Measurements from ENCODE around the gene CLEC4D.
"Not testable (repeated sequence)": the region's sequence is repeated elsewhere in the genome, so short reads cannot be mapped to it uniquely, and the experiment has no call there.

Gene CLEC4D

GRCh38 chr12:8513256-8513655 is at the start of gene CLEC4D:
Gene CLEC4D, plus strand, starts transcription at chr12:8513503. Its CDS starts 230 bp downstream, at chr12:8513733.
- Mint-ChIP-seq H3K4me3 (no peak within 1 kb of the TSS), H3K9me3 (no peaks in the 10 kb centered on the region), H3K27ac (ENCODE audit: low read depth) (peak within 1 kb of the TSS; percentile 6), H3K36me3 (ENCODE audit: insufficient read depth) (no peaks in the 10 kb centered on the region), H3K4me1 (no peaks in the 10 kb centered on the region), H3K27me3 (peaks cover 86% of the 10 kb centered on the region)
- DNase-seq (ENCODE audit: low spot score in 2 of 2) (no peak), ATAC-seq (replicated peaks; ENCODE audit: extremely low read depth, poor library complexity, severe bottlenecking) (no peak)

- ATAC-seq (replicated peaks; ENCODE audit: extremely low read depth, poor library complexity, severe bottlenecking), result no peak
- Mint-ChIP-seq H3K4me3 (no peak overlapping the region), H3K27ac (ENCODE audit: low read depth) (no peak overlapping the region), H3K36me3 (ENCODE audit: insufficient read depth) (no peaks in the 10 kb centered on the region), H3K4me1 (no peaks in the 10 kb centered on the region), H3K27me3 (peaks cover 55% of the 10 kb centered on the region), H3K9me3 (no peaks in the 10 kb centered on the region)
- no peak for DNase-seq (ENCODE audit: low spot score in 2 of 2)
These were observed 47.9 kb upstream of the CLEC4D start for GRCh38 chr12:8465301-8465996.

GRCh38 chr12:8466241-8466640 is 47.1 kb upstream of the CLEC4D start:
- H3K36me3 Mint-ChIP-seq (ENCODE audit: insufficient read depth), result no peaks in the 10 kb centered on the region
- DNase-seq (ENCODE audit: low spot score in 2 of 2) (no peak), ATAC-seq (replicated peaks; ENCODE audit: extremely low read depth, poor library complexity, severe bottlenecking) (no peak)
- no peaks in the 10 kb centered on the region for H3K4me1 Mint-ChIP-seq
- H3K27me3 Mint-ChIP-seq, result peaks cover 55% of the 10 kb centered on the region
- no peak overlapping the region for H3K27ac Mint-ChIP-seq (ENCODE audit: low read depth)
- no peaks in the 10 kb centered on the region for H3K9me3 Mint-ChIP-seq
- no peak overlapping the region for H3K4me3 Mint-ChIP-seq

DNA sequence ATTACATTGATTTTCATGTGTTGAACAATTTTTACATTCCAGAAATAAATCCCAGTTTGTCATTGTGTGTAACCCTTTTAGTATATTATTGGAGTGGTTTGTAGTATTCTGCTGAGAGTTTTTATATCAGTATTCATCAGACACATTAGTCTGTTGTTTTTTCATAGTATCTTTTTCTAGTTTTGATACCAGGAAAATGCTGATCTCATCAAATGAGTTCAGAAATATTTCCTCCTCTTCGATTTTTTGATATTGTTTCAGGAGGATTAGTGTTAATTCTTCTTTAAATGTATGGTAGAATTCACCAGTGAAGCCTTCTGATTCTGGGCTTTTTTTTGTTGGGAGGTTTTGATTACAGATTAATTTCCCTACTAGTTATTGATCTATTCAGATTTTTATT is 42.2 kb upstream of the CLEC4D start:
- H3K4me1 Mint-ChIP-seq, result no peaks in the 10 kb centered on the region
- H3K4me3 Mint-ChIP-seq, result no peak overlapping the region
- H3K27me3 Mint-ChIP-seq, result peaks cover 99% of the 10 kb centered on the region
- no peak overlapping the region for H3K27ac Mint-ChIP-seq (ENCODE audit: low read depth)
- no peak for ATAC-seq (replicated peaks; ENCODE audit: extremely low read depth, poor library complexity, severe bottlenecking)
- no peak for DNase-seq (ENCODE audit: low spot score in 2 of 2)
- peaks cover 1% of the 10 kb centered on the region for H3K36me3 Mint-ChIP-seq (ENCODE audit: insufficient read depth)
- no peaks in the 10 kb centered on the region for H3K9me3 Mint-ChIP-seq

DNA sequence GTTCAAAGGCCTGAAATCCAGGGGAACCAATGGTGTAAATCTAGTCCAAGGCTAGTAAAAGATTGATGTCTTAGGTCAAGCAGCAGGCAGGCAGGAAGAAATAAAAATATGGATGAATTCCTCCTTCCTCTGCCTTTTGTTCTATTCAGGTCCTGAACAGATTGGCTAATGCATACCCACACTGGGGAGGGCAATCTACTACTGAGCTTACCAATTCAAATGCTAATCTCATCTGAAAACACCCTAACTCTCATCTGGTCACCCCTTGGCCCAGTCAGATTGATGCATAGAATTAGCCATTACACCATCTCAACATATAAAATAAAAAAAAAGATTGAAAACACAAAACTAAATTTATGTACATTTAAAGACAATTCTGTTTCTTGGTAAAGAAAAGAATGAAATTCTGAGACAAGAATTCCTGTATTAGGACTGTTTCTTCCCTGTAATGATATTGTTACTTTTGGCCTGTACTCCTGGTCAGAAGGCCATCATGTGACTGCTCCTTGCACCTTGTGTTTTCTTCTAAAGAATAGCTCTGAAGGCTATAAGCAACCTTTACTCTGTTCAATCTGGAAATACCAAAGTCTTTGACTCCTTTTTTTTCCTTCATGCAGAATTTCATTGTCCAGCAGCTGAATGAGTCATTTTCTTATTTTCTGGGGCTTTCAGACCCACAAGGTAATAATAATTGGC is 37.6 kb upstream of the CLEC4D start:
- no peak for ATAC-seq (replicated peaks; ENCODE audit: extremely low read depth, poor library complexity, severe bottlenecking)
- no peak for DNase-seq (ENCODE audit: low spot score in 2 of 2)
- no peak overlapping the region for H3K4me3 Mint-ChIP-seq
- H3K9me3 Mint-ChIP-seq, result no peaks in the 10 kb centered on the region
- no peaks in the 10 kb centered on the region for H3K4me1 Mint-ChIP-seq
- H3K36me3 Mint-ChIP-seq (ENCODE audit: insufficient read depth), result peaks cover 1% of the 10 kb centered on the region
- H3K27ac Mint-ChIP-seq (ENCODE audit: low read depth), result no peak overlapping the region
- H3K27me3 Mint-ChIP-seq, result peaks cover 64% of the 10 kb centered on the region

DNA sequence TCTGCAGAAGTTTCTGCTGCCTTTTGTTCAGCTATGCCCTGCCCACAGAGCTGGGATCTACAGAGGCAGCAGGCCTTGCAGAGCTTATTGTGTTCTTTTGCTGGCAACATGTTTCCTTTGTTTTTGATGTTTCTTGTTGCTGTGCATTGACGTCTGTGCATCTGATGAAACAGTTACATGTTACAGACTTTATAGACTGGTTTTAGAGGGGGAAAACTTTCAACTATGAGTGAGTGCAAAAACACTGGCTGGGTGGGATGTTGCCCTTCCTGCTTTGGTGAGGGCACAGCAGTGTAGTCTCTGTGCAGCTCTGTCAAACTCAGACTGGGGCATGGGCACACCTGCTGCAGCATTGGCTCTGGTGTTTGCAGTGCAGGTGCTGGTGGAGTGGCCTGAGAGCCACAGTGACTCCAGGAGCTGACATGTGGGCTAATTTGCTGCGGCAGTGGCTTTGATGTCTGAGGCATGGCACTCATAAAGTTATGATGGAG is 30.7 kb upstream of the CLEC4D start:
- peaks cover 10% of the 10 kb centered on the region for H3K4me1 Mint-ChIP-seq
- no peak overlapping the region for H3K27ac Mint-ChIP-seq (ENCODE audit: low read depth)
- DNase-seq (ENCODE audit: low spot score in 2 of 2) (no peak), ATAC-seq (replicated peaks; ENCODE audit: extremely low read depth, poor library complexity, severe bottlenecking) (no peak)
- H3K4me3 Mint-ChIP-seq, result no peak overlapping the region
- H3K9me3 Mint-ChIP-seq, result no peaks in the 10 kb centered on the region
- H3K27me3 Mint-ChIP-seq, result peaks cover 57% of the 10 kb centered on the region
- no peaks in the 10 kb centered on the region for H3K36me3 Mint-ChIP-seq (ENCODE audit: insufficient read depth)

DNA sequence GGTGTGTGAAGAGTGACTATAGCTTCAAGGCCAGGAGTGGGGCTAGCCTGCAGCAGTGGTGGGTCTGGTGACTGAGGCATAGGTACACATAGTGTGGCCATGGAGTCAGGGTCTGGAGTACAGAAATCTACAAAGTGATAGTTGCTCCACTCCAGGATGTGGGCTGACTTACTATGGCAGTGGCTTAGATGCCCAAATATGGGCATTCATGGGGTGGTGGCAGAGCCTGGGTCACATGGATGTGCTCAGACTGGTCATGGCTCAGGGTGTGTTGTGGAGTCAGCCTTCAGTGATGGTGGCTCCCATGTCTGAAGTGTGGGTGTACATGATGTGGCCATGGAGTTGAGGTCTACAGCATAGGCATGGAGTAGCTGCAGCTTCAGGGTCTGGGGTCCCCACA is 30.2 kb upstream of the CLEC4D start:
- Mint-ChIP-seq H3K4me3 (no peak overlapping the region), H3K4me1 (peaks cover 10% of the 10 kb centered on the region)
- no peak for ATAC-seq (replicated peaks; ENCODE audit: extremely low read depth, poor library complexity, severe bottlenecking)

GRCh38 chr12:8491646-8492530 is 21.4 kb upstream of the CLEC4D start:
- no peaks in the 10 kb centered on the region for H3K9me3 Mint-ChIP-seq
- peaks cover 12% of the 10 kb centered on the region for H3K4me1 Mint-ChIP-seq
- peaks cover 1% of the 10 kb centered on the region for H3K36me3 Mint-ChIP-seq (ENCODE audit: insufficient read depth)
- DNase-seq (ENCODE audit: low spot score in 2 of 2), result no peak
- ATAC-seq (replicated peaks; ENCODE audit: extremely low read depth, poor library complexity, severe bottlenecking), result no peak
- no peak overlapping the region for H3K4me3 Mint-ChIP-seq
- H3K27ac Mint-ChIP-seq (ENCODE audit: low read depth), result peak overlapping the region; percentile 87
- H3K27me3 Mint-ChIP-seq, result no peaks in the 10 kb centered on the region

More for the DNA sequence above, 30.2 kb upstream of the CLEC4D start:
- Mint-ChIP-seq H3K36me3 (ENCODE audit: insufficient read depth) (no peaks in the 10 kb centered on the region), H3K27me3 (peaks cover 53% of the 10 kb centered on the region), H3K27ac (ENCODE audit: low read depth) (no peak overlapping the region), H3K9me3 (no peaks in the 10 kb centered on the region)
- no peak for DNase-seq (ENCODE audit: low spot score in 2 of 2)

DNA sequence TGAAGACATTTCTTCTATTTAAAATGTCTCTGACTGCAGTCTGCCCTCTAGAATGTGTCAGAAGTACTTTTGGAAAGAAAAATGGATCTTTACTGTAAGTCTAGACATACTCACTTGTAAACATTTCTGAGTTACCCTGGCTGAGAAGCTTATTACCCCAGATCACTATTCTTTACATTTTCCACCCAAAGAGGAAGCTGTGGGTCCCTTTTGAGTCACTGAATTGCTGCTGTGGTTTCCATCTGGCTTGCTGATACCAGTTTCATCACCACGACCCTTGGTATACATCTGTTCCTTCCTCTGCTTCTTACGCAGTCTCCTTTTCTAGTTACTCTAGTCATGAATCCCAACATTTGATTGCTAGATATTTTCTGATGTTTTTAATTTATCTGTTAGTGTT is 20.2 kb upstream of the CLEC4D start:
- peak overlapping the region; percentile 87 for H3K27ac Mint-ChIP-seq (ENCODE audit: low read depth)
- peak in 1 of 2 donors; percentile 20 for DNase-seq (ENCODE audit: low spot score in 2 of 2)
- no peaks in the 10 kb centered on the region for H3K9me3 Mint-ChIP-seq
- H3K36me3 Mint-ChIP-seq (ENCODE audit: insufficient read depth), result peaks cover 1% of the 10 kb centered on the region
- H3K4me3 Mint-ChIP-seq, result no peak overlapping the region
- ATAC-seq (replicated peaks; ENCODE audit: extremely low read depth, poor library complexity, severe bottlenecking), result peak; percentile 95
- peaks cover 12% of the 10 kb centered on the region for H3K4me1 Mint-ChIP-seq
- H3K27me3 Mint-ChIP-seq, result no peaks in the 10 kb centered on the region

DNA sequence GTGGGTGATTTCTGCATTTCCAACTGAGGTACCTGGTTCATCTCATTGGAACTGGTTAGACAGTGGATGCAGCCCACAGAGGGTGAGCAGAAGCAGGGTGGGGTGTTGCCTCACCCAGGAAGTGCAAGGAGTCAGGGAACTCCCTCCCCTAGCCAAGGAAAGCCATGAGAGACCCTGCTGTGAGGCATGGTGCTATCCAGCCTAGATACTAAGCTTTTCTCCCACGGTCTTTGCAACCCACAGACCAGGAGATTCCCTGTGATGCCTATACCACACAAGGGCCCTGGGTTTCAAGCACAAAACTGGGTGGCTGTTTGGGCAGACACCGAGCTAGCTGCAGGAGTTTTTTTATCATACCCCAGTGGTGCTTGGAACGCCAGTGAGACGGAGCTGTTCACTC is 17.6 kb upstream of the CLEC4D start:
- H3K36me3 Mint-ChIP-seq (ENCODE audit: insufficient read depth); DNase-seq (ENCODE audit: low spot score in 2 of 2); H3K4me3 Mint-ChIP-seq; H3K9me3 Mint-ChIP-seq; H3K27ac Mint-ChIP-seq (ENCODE audit: low read depth); ATAC-seq (replicated peaks; ENCODE audit: extremely low read depth, poor library complexity, severe bottlenecking): not testable (repeated sequence)
- Mint-ChIP-seq H3K4me1 (peaks cover 12% of the 10 kb centered on the region), H3K27me3 (peaks cover 22% of the 10 kb centered on the region)

- H3K4me3 Mint-ChIP-seq; H3K9me3 Mint-ChIP-seq; DNase-seq (ENCODE audit: low spot score in 2 of 2); ATAC-seq (replicated peaks; ENCODE audit: extremely low read depth, poor library complexity, severe bottlenecking); H3K27ac Mint-ChIP-seq (ENCODE audit: low read depth); H3K36me3 Mint-ChIP-seq (ENCODE audit: insufficient read depth): not testable (repeated sequence)
- Mint-ChIP-seq H3K27me3 (peaks cover 22% of the 10 kb centered on the region), H3K4me1 (peaks cover 12% of the 10 kb centered on the region)
These were observed 17.2 kb upstream of the CLEC4D start for GRCh38 chr12:8496074-8496473.

GRCh38 chr12:8499616-8500015 is 13.7 kb upstream of the CLEC4D start:
- Mint-ChIP-seq H3K4me1 (peaks cover 8% of the 10 kb centered on the region), H3K36me3 (ENCODE audit: insufficient read depth) (no peaks in the 10 kb centered on the region), H3K27me3 (peaks cover 22% of the 10 kb centered on the region), H3K9me3 (no peaks in the 10 kb centered on the region), H3K27ac (ENCODE audit: low read depth) (no peak overlapping the region), H3K4me3 (no peak overlapping the region)
- DNase-seq (ENCODE audit: low spot score in 2 of 2) (no peak), ATAC-seq (replicated peaks; ENCODE audit: extremely low read depth, poor library complexity, severe bottlenecking) (no peak)

All from central memory CD8-positive, alpha-beta T cell (primary cell).